HG03558 (cell line): ENCODE results near the gene KCNIP4.

ENCODE experiments used
- ATAC-seq: cut with Tn5 transposase; IDR thresholded peaks from one replicate; pipeline ENCODE4 v1.9.1; 2021; ENCODE audit warnings: moderate number of reproducible peaks; ENCODE audit not compliant: unreplicated experiment; ENCODE audit errors: extremely low read depth

The KCNIP4 gene

GRCh38 chr4:21915761-21916160, 32.8 kb downstream of the KCNIP4 start:
- ATAC-seq, result no peak

DNA sequence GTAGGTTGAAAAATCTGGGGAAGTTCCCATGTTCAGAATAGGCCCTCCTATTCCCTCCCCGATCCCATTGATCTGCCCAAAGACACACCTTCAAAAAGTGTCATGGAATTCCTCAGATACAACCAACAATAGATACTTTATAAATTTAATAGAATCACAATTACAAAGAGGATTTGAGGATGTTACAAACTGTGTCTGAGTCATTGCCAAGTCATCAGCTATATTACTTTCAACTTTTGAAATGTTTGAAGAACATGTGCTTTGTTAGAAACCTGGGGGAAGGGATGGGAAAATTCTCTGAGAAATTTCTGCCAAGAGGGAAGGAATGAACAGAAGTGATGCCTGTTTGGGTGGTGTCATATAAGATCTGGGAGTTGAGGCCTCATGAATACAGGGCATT, 46.7 kb downstream of the KCNIP4 start:
- ATAC-seq, result no peak

GRCh38 chr4:21901281-21901680, 47.3 kb downstream of the KCNIP4 start:
- no peak for ATAC-seq

- no peak for ATAC-seq
Observed at GRCh38 chr4:21900211-21900610, 48.4 kb downstream of the KCNIP4 start.

DNA sequence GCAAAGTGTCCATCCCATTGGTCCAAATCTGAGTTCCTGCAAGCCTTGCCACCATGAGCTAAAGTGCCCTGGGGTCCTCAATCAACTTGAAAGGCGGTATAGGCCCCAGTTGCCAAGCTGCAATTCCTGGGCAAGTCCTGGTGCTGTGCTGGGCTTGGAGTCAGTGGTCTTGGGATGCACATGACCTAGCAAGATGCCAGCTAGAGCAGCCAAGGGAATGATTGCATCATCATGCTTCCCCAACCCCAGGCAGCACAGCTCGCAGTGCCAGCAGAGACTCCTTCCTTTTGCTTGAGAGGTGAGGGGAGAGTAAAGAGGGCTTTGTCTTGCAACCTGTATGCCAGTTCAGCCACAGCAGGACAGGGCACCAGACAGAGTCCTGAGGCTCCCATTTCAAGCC, 50.5 kb downstream of the KCNIP4 start:
- ATAC-seq, result no peak

DNA sequence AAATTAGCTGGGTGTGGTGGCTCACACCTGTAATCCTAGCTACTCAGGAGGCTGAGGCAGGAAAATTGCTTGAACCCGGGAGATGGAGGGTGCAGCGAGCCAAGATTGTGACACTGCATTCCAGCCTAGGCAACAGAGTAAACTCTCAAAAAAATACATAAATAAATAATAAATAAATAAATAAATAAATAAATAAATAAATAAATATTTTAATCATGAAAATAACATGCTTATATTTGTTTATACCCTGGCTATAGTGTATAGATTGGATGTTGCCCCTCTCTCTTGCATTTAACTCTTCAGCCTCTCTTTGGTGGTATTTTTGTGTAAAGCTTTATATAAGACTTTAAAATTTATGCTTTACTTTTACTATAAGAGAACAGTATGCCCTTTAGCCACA, 51.8 kb downstream of the KCNIP4 start:
- no peak for ATAC-seq

DNA sequence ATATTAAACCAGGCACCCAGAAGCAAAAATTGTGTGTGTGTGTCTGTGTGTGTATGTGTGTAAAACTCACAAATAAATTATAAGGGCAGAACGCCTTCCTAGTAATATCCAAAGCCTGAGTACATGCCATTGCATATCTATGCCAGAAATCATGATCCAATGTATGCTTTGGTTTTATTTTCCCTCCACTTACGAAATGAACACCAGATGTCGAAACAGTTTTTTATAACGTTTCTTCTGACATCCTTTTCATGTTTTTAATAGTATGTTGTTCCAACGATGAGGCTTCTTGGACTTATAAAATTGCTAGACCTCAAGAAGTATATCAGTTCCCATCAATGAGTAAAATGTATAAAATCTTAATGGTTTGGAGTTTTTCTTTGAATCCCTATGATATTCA, 55.4 kb downstream of the KCNIP4 start:
- no peak for ATAC-seq

GRCh38 chr4:21890231-21890630, 58.3 kb downstream of the KCNIP4 start:
- ATAC-seq, result no peak

- no peak for ATAC-seq
Observed at GRCh38 chr4:21888195-21888976, 60.2 kb downstream of the KCNIP4 start.

- ATAC-seq, result no peak
Observed at GRCh38 chr4:21887481-21887880, 61.1 kb downstream of the KCNIP4 start.

DNA sequence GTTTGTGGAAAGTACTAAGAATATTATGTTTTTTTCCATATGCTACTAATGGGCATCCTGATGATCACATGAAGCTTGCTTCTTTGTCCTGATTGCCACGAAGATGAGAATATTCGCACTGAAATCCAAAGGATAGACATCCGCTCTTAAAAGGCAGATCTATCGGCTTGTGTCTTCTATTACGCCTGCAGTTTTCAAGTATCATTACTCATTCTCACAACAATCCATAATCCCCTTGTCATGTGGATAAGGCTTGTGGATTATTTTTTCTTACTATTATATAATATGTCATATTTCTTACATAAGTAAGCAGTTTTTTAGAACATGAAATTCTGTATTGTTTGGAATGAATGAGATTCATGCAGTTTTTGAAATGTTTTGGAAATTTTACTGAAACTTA, 62.8 kb downstream of the KCNIP4 start:
- no peak for ATAC-seq

GRCh38 chr4:21885241-21885640, 63.3 kb downstream of the KCNIP4 start:
- no peak for ATAC-seq

GRCh38 chr4:21884615-21885014, 64.0 kb downstream of the KCNIP4 start:
- no peak for ATAC-seq

- ATAC-seq, result no peak
Observed at GRCh38 chr4:21882051-21882839, 66.3 kb downstream of the KCNIP4 start.

DNA sequence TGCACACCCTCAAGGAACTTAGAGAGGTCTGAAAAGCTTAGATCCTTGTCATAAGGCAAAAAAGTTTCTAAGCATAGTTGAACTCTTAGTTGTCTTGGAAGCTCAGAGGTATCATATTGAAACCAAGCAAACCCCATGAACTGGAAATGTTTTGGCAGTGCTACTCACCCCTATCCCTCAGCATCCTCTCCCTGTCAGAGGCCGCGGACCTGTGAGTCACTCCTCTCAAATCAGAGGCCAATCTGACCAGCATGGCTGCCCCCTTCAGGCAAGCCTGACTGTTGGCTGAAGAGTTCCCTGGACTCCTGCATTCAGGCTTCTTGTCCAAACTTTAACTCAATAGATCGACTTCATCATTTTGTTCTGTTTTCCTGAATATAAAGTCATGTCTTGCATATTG, 69.4 kb downstream of the KCNIP4 start:
- no peak for ATAC-seq

- ATAC-seq, result no peak
Observed at GRCh38 chr4:21876711-21877110, 71.9 kb downstream of the KCNIP4 start.

GRCh38 chr4:21873145-21873544, 75.4 kb downstream of the KCNIP4 start:
- no peak for ATAC-seq

DNA sequence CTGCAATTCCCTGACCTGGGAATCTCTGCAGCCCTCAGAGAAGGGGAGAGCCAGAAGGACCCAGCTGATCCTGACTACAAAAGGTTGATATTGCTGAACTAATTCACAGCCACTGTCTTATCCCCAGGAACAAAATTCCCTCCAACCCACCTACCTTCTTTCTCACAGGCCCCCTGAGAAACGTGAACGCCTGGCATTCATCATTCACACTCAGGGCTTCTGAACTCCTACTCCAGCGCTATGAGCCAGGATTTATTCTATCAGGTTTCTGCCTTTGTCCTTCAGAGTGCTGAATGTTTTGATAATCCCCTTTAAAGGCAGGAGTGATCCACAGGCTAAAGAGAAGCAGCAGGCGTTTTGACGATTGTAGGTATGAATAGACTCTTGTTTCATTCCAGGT, 76.5 kb downstream of the KCNIP4 start:
- ATAC-seq, result no peak

- ATAC-seq, result no peak
Observed at GRCh38 chr4:21869978-21870745, 78.4 kb downstream of the KCNIP4 start.

DNA sequence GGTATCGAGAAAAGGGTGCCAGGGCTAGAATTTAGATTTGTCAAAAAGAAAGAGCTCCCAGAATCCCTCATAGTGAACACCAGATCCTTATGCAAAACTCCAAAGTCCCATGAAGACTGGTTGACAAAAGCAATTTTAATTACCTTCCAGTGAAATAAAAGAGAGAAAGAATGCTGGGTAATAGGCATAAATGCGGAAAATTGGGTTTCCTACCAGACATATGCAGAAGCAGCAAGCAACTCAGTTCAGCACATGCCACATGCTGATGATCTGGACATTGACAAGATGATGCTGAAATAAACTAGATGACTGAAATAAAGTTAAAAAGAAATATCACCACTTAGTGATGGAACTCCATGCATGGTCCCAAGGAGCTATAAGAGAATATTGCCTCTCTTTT, 83.9 kb downstream of the KCNIP4 start:
- ATAC-seq, result no peak

DNA sequence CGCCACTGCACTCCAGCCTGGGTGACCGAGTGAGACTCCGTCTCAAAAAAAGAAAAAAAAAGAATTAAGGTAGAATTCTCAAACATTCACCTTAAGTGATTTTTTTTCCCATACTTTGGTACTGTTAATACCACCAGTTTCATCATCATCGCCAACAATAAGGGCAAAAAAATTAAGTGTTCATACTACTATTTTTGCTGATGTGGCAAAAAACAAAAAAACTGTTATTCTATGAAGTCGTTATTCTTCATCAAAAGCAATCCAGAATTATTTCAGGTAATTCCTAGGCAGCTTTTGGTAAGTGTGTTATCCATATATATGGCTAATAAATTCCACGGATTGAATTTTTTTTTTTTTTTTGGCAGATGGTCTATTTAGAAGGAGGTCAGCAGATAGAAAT, 85.7 kb downstream of the KCNIP4 start:
- no peak for ATAC-seq
